ENCODE data around the gene RAB6A.

The RAB6A gene

GRCh38 chr11:73645972-73646631 lies 114.8 kb downstream of the RAB6A start, which contains the start of gene PLEKHB1:
TSS of gene PLEKHB1 (plus strand) at chr11:73646581. CDS start at chr11:73646609, 28 bp downstream.
- no peaks in the 10 kb centered on the region for H3K9me3 ChIP-seq (ENCODE audit: control extremely low read depth in 1 of 5, control insufficient read depth in 4 of 5, insufficient read depth in 2 of 5, low read depth in 1 of 5, low read length in 4 of 5)
- H3K4me3 ChIP-seq (ENCODE audit: control insufficient read depth in 1 of 7, extremely low read depth in 1 of 7, insufficient read depth in 4 of 7, low read depth in 2 of 7, low read length in 6 of 7): peak within 1 kb of the TSS in 2 of 7 experiments; percentile 11 to 73
- peaks cover 0 to 12% (median 5%) of the 10 kb centered on the region in 4 experiments for H3K4me1 ChIP-seq (ENCODE audit: control extremely low read depth in 1 of 4, control insufficient read depth in 4 of 4, insufficient read depth in 4 of 4, low read length in 3 of 4)
- H3K27ac ChIP-seq (ENCODE audit: insufficient read depth in 1 of 2, low read depth in 1 of 2, low read length in 2 of 2, poor library complexity in 1 of 2, severe bottlenecking in 2 of 2): no peak within 1 kb of the TSS
- H3K27me3 ChIP-seq (replicated peaks in 2 of 5; ENCODE audit: control insufficient read depth in 4 of 5, insufficient read depth in 5 of 5, low read length in 4 of 5): peaks cover 0 to 7% (median 0%) of the 10 kb centered on the region in 5 experiments
- CTCF ChIA-PET: interaction anchor here (1.1 to 6.8 kb wide), 3 partner anchors 15 to 20 kb away, joined by 3 to 48 read pairs (median 4); no protein-coding TSS in a partner anchor
- H3K36me3 ChIP-seq (ENCODE audit: control insufficient read depth in 4 of 4, insufficient read depth in 4 of 4, low read length in 3 of 4): no peaks in the 10 kb centered on the region
- WGBS (ENCODE audit: insufficient coverage): 79% methylated on average over 23 of the region's 26 CpGs
- POLR2A ChIA-PET: no interaction called here
- DNase-seq: no peak

- no peaks in the 10 kb centered on the region for H3K36me3 ChIP-seq (ENCODE audit: control insufficient read depth in 4 of 4, insufficient read depth in 4 of 4, low read length in 3 of 4)
- peaks cover 0 to 12% (median 5%) of the 10 kb centered on the region in 4 experiments for H3K4me1 ChIP-seq (ENCODE audit: control extremely low read depth in 1 of 4, control insufficient read depth in 4 of 4, insufficient read depth in 4 of 4, low read length in 3 of 4)
- ChIA-PET POLR2A (no interaction called here), CTCF (interaction anchor here (0.7 to 6.8 kb wide), 3 partner anchors 15 to 157 kb away, joined by 3 to 48 read pairs (median 4); no protein-coding TSS in a partner anchor)
- H3K9me3 ChIP-seq (ENCODE audit: control extremely low read depth in 1 of 5, control insufficient read depth in 4 of 5, insufficient read depth in 2 of 5, low read depth in 1 of 5, low read length in 4 of 5): no peaks in the 10 kb centered on the region
- H3K4me3 ChIP-seq (ENCODE audit: control insufficient read depth in 1 of 7, extremely low read depth in 1 of 7, insufficient read depth in 4 of 7, low read depth in 2 of 7, low read length in 6 of 7): peak overlapping the region in 1 of 7 experiments; percentile 11
- no peak overlapping the region for H3K27ac ChIP-seq (ENCODE audit: insufficient read depth in 1 of 2, low read depth in 1 of 2, low read length in 2 of 2, poor library complexity in 1 of 2, severe bottlenecking in 2 of 2)
- peak in 2 of 3 donors; percentile 10 to 22 for DNase-seq
- WGBS (ENCODE audit: insufficient coverage): 37% methylated on average over 8 of the region's 16 CpGs
- peaks cover 0 to 7% (median 0%) of the 10 kb centered on the region in 5 experiments for H3K27me3 ChIP-seq (replicated peaks in 2 of 5; ENCODE audit: control insufficient read depth in 4 of 5, insufficient read depth in 5 of 5, low read length in 4 of 5)
Observed at GRCh38 chr11:73645121-73645969, 115.5 kb downstream of the RAB6A start.

- ChIA-PET POLR2A (no interaction called here), CTCF (interaction anchor here (0.6 to 1.4 kb wide), 2 partner anchors 25 to 55 kb away, joined by 3 read pairs; no protein-coding TSS in a partner anchor)
- Histone ChIP-seq H3K27ac (ENCODE audit: insufficient read depth in 1 of 2, low read depth in 1 of 2, low read length in 2 of 2, poor library complexity in 1 of 2, severe bottlenecking in 2 of 2) (no peak overlapping the region), H3K4me3 (ENCODE audit: control insufficient read depth in 1 of 7, extremely low read depth in 1 of 7, insufficient read depth in 4 of 7, low read depth in 2 of 7, low read length in 6 of 7) (no peak overlapping the region), H3K9me3 (ENCODE audit: control extremely low read depth in 1 of 5, control insufficient read depth in 4 of 5, insufficient read depth in 2 of 5, low read depth in 1 of 5, low read length in 4 of 5) (no peaks in the 10 kb centered on the region), H3K4me1 (ENCODE audit: control extremely low read depth in 1 of 4, control insufficient read depth in 4 of 4, insufficient read depth in 4 of 4, low read length in 3 of 4) (peaks cover 0 to 7% (median 2%) of the 10 kb centered on the region in 4 experiments), H3K36me3 (ENCODE audit: control insufficient read depth in 4 of 4, insufficient read depth in 4 of 4, low read length in 3 of 4) (no peaks in the 10 kb centered on the region), H3K27me3 (replicated peaks in 2 of 5; ENCODE audit: control insufficient read depth in 4 of 5, insufficient read depth in 5 of 5, low read length in 4 of 5) (peaks cover 0 to 6% (median 0%) of the 10 kb centered on the region in 5 experiments)
- no peak for DNase-seq
Observed at GRCh38 chr11:73641668-73642067, 119.2 kb downstream of the RAB6A start.

- H3K27ac ChIP-seq (ENCODE audit: insufficient read depth in 1 of 2, low read depth in 1 of 2, low read length in 2 of 2, poor library complexity in 1 of 2, severe bottlenecking in 2 of 2): no peak overlapping the region
- no peaks in the 10 kb centered on the region for H3K9me3 ChIP-seq (ENCODE audit: control extremely low read depth in 1 of 5, control insufficient read depth in 4 of 5, insufficient read depth in 2 of 5, low read depth in 1 of 5, low read length in 4 of 5)
- WGBS (ENCODE audit: insufficient coverage): 48% methylated on average over 2 of the region's 2 CpGs
- no peak overlapping the region for H3K4me3 ChIP-seq (ENCODE audit: control insufficient read depth in 1 of 7, extremely low read depth in 1 of 7, insufficient read depth in 4 of 7, low read depth in 2 of 7, low read length in 6 of 7)
- DNase-seq: no peak
- CTCF ChIA-PET: interaction anchor here (1.4 to 2.0 kb wide), 2 partner anchors 20 to 26 kb away, joined by 3 to 12 read pairs; no protein-coding TSS in a partner anchor
- H3K36me3 ChIP-seq (ENCODE audit: control insufficient read depth in 4 of 4, insufficient read depth in 4 of 4, low read length in 3 of 4): no peaks in the 10 kb centered on the region
- POLR2A ChIA-PET: no interaction called here
- peaks cover 0 to 1% (median 0%) of the 10 kb centered on the region in 5 experiments for H3K27me3 ChIP-seq (replicated peaks in 2 of 5; ENCODE audit: control insufficient read depth in 4 of 5, insufficient read depth in 5 of 5, low read length in 4 of 5)
- peaks cover 0 to 6% (median 2%) of the 10 kb centered on the region in 4 experiments for H3K4me1 ChIP-seq (ENCODE audit: control extremely low read depth in 1 of 4, control insufficient read depth in 4 of 4, insufficient read depth in 4 of 4, low read length in 3 of 4)
Observed at GRCh38 chr11:73640592-73640991, 120.3 kb downstream of the RAB6A start.

- ChIA-PET POLR2A (no interaction called here), CTCF (interaction anchor here (5.1 kb wide), 1 partner anchor 11 kb away, joined by 29 read pairs; no protein-coding TSS in a partner anchor)
- peaks cover 0 to 7% (median 0%) of the 10 kb centered on the region in 5 experiments for H3K9me3 ChIP-seq (ENCODE audit: control extremely low read depth in 1 of 5, control insufficient read depth in 4 of 5, insufficient read depth in 2 of 5, low read depth in 1 of 5, low read length in 4 of 5)
Observed at GRCh38 chr11:73637012-73637411, 123.9 kb downstream of the RAB6A start.

GRCh38 chr11:73636249-73636648 lies 124.6 kb downstream of the RAB6A start:
- H3K9me3 ChIP-seq (ENCODE audit: control extremely low read depth in 1 of 5, control insufficient read depth in 4 of 5, insufficient read depth in 2 of 5, low read depth in 1 of 5, low read length in 4 of 5): peaks cover 0 to 9% (median 0%) of the 10 kb centered on the region in 5 experiments
- H3K27ac ChIP-seq (ENCODE audit: insufficient read depth in 1 of 2, low read depth in 1 of 2, low read length in 2 of 2, poor library complexity in 1 of 2, severe bottlenecking in 2 of 2): no peak overlapping the region
- ChIA-PET POLR2A (no interaction called here), CTCF (interaction anchor here (5.1 kb wide), 1 partner anchor 10 kb away, joined by 29 read pairs; no protein-coding TSS in a partner anchor)
- DNase-seq: no peak
- 97% methylated on average over 5 of the region's 5 CpGs for WGBS (ENCODE audit: insufficient coverage)
- H3K4me1 ChIP-seq (ENCODE audit: control extremely low read depth in 1 of 4, control insufficient read depth in 4 of 4, insufficient read depth in 4 of 4, low read length in 3 of 4): peaks cover 0 to 5% (median 3%) of the 10 kb centered on the region in 4 experiments
- H3K4me3 ChIP-seq (ENCODE audit: control insufficient read depth in 1 of 7, extremely low read depth in 1 of 7, insufficient read depth in 4 of 7, low read depth in 2 of 7, low read length in 6 of 7): no peak overlapping the region
- no peaks in the 10 kb centered on the region for H3K36me3 ChIP-seq (ENCODE audit: control insufficient read depth in 4 of 4, insufficient read depth in 4 of 4, low read length in 3 of 4)
- H3K27me3 ChIP-seq (replicated peaks in 2 of 5; ENCODE audit: control insufficient read depth in 4 of 5, insufficient read depth in 5 of 5, low read length in 4 of 5): no peaks in the 10 kb centered on the region

More at GRCh38 chr11:73637012-73637411, 123.9 kb downstream of the RAB6A start:
- no peaks in the 10 kb centered on the region for H3K36me3 ChIP-seq (ENCODE audit: control insufficient read depth in 4 of 4, insufficient read depth in 4 of 4, low read length in 3 of 4)
- H3K27me3 ChIP-seq (replicated peaks in 2 of 5; ENCODE audit: control insufficient read depth in 4 of 5, insufficient read depth in 5 of 5, low read length in 4 of 5): no peaks in the 10 kb centered on the region
- no peak for DNase-seq
- WGBS (ENCODE audit: insufficient coverage): 86% methylated on average over 1 of the region's 1 CpG
- H3K4me3 ChIP-seq (ENCODE audit: control insufficient read depth in 1 of 7, extremely low read depth in 1 of 7, insufficient read depth in 4 of 7, low read depth in 2 of 7, low read length in 6 of 7): no peak overlapping the region
- H3K4me1 ChIP-seq (ENCODE audit: control extremely low read depth in 1 of 4, control insufficient read depth in 4 of 4, insufficient read depth in 4 of 4, low read length in 3 of 4): peaks cover 0 to 5% (median 3%) of the 10 kb centered on the region in 4 experiments
- no peak overlapping the region for H3K27ac ChIP-seq (ENCODE audit: insufficient read depth in 1 of 2, low read depth in 1 of 2, low read length in 2 of 2, poor library complexity in 1 of 2, severe bottlenecking in 2 of 2)

All from common myeloid progenitor, CD34-positive (primary cell).